GM23338 (cell line): ENCODE measurements around the gene ADRB2. TPM values are rescaled to one million over a fixed set of nuclear protein-coding genes. Genes with fewer than 3 reads are reported as not detected.

Source experiments
- ATAC-seq: fragments of 200-7000 bp; cut with Tn5 transposase; 3 replicates; pipeline ENCODE4 v1.9.1; 2020
- DNase-seq: peaks from one replicate; pipeline ENCODE4 v3.0.0-alpha.2; 2015; ENCODE audit warnings: low spot score
- H2AFZ ChIP-seq: fragments of 200-600 bp; sonication (generic); 2 replicates; pipeline ENCODE4 v1.8.0; 2016; ENCODE audit warnings: antibody characterized with exemption, mild to moderate bottlenecking, moderate library complexity
- H3F3A ChIP-seq: fragments of 200-600 bp; sonication (generic); replicated peaks from 2 replicates; pipeline ENCODE4 v1.8.0; 2017; ENCODE audit warnings: antibody characterized with exemption, mixed run types, low read depth
- H3K27ac ChIP-seq: fragments of 200-600 bp; sonication (generic); 2 replicates; pipeline ENCODE4 v1.6.1; 2016; ENCODE audit warnings: low read depth
- H3K27me3 ChIP-seq: fragments of 200-600 bp; sonication (generic); 2 replicates; pipeline ENCODE4 v1.8.0; 2016; ENCODE audit warnings: mild to moderate bottlenecking, mixed run types, moderate library complexity; ENCODE audit not compliant: insufficient read depth
- H3K36me3 ChIP-seq: fragments of 200-600 bp; sonication (generic); 2 replicates; pipeline ENCODE4 v1.8.0; 2016; ENCODE audit warnings: mild to moderate bottlenecking; ENCODE audit not compliant: insufficient read depth
- H3K4me1 ChIP-seq: fragments of 200-600 bp; sonication (generic); 2 replicates; pipeline ENCODE4 v1.8.0; 2016; ENCODE audit warnings: mild to moderate bottlenecking, moderate library complexity; ENCODE audit not compliant: insufficient read depth
- H3K4me2 ChIP-seq: fragments of 200-600 bp; sonication (generic); 2 replicates; pipeline ENCODE4 v1.7.1; 2017; ENCODE audit warnings: mixed run types
- H3K4me3 ChIP-seq: fragments of 200-600 bp; sonication (generic); 2 replicates; pipeline ENCODE4 v1.6.1; 2016; ENCODE audit warnings: mixed run types
- H3K79me2 ChIP-seq: fragments of 200-600 bp; sonication (generic); replicated peaks from 2 replicates; pipeline ENCODE4 v1.8.0; 2017; ENCODE audit warnings: mild to moderate bottlenecking; ENCODE audit not compliant: insufficient read depth
- H3K9me2 ChIP-seq: fragments of 200-600 bp; sonication (generic); 2 replicates; pipeline ENCODE4 v1.8.0; 2017; ENCODE audit not compliant: insufficient read depth
- H4K20me1 ChIP-seq: fragments of 200-600 bp; sonication (generic); replicated peaks from 2 replicates; pipeline ENCODE4 v1.8.0; 2017; ENCODE audit warnings: mild to moderate bottlenecking; ENCODE audit not compliant: insufficient read depth
- H3K27ac Mint-ChIP-seq: 2 replicates; pipeline ENCODE4 v1.8.0; 2020; ENCODE audit warnings: inconsistent platforms, mild to moderate bottlenecking, moderate library complexity, mixed read lengths
- H3K27me3 Mint-ChIP-seq: 3 replicates; pipeline ENCODE4 v1.8.0; 2022; ENCODE audit warnings: low read depth, mild to moderate bottlenecking, moderate library complexity, mixed read lengths, inconsistent platforms; ENCODE audit not compliant: insufficient read depth, poor library complexity
- H3K36me3 Mint-ChIP-seq: 3 replicates; pipeline ENCODE4 v1.8.0; 2021; ENCODE audit warnings: low read depth, mild to moderate bottlenecking, inconsistent platforms, moderate library complexity, mixed read lengths
- H3K4me1 Mint-ChIP-seq: 3 replicates; pipeline ENCODE4 v1.8.0; 2020; ENCODE audit warnings: mild to moderate bottlenecking, inconsistent platforms, mixed read lengths
- H3K4me3 Mint-ChIP-seq: 3 replicates; pipeline ENCODE4 v1.8.0; 2021; ENCODE audit warnings: moderate library complexity, mild to moderate bottlenecking, inconsistent platforms, mixed read lengths
- H3K9me3 Mint-ChIP-seq: 3 replicates; pipeline ENCODE4 v1.8.0; 2020; ENCODE audit warnings: moderate library complexity, mild to moderate bottlenecking, inconsistent platforms, mixed read lengths
- CREB1 ChIP-seq: fragments of 250-450 bp; sonication (Bioruptor Pico); IDR thresholded peaks from 2 replicates; pipeline ENCODE4 v1.5.0; 2020; ENCODE audit warnings: low read depth, mild to moderate bottlenecking, moderate library complexity
- CTCF ChIP-seq, 2 experiments: fragments of 200-600 bp in 1 of 2; sonication (generic) in 1 of 2; conservative IDR thresholded peaks; 2 replicates each; pipeline versions ENCODE4 v1.5.1 to v1.6.1; 2016 to 2017; ENCODE audit warnings: antibody characterized with exemption in 2 of 2, low read depth in 2 of 2, mild to moderate bottlenecking in 2 of 2, moderate library complexity in 1 of 2
- ETS1 ChIP-seq: IDR thresholded peaks from 2 replicates; pipeline ENCODE4 v1.6.1; 2016; ENCODE audit warnings: antibody characterized with exemption
- EZH2 ChIP-seq: fragments of 200-600 bp; sonication (generic); IDR thresholded peaks from one replicate; pipeline ENCODE4 v1.8.0; 2017; ENCODE audit warnings: antibody characterized with exemption, mild to moderate bottlenecking, low read depth; ENCODE audit not compliant: unreplicated experiment
- NANOG ChIP-seq: IDR thresholded peaks from 2 replicates; pipeline ENCODE4 v1.6.1; 2016; ENCODE audit warnings: antibody characterized with exemption, borderline replicate concordance
- POLR2AphosphoS5 ChIP-seq: IDR thresholded peaks from 2 replicates; pipeline ENCODE4 v1.6.1; 2016; ENCODE audit warnings: antibody characterized with exemption, low read depth
- REST ChIP-seq: IDR thresholded peaks from one replicate; pipeline ENCODE4 v1.6.1; 2018; ENCODE audit warnings: antibody characterized with exemption; ENCODE audit not compliant: unreplicated experiment
- STAT1 ChIP-seq: IDR thresholded peaks from one replicate; pipeline ENCODE4 v1.6.1; 2016; ENCODE audit warnings: antibody characterized with exemption; ENCODE audit not compliant: unreplicated experiment
- ZNF114 ChIP-seq: fragments of 250-450 bp; sonication (Bioruptor Pico); IDR thresholded peaks from 2 replicates; pipeline ENCODE4 v1.5.0; 2020; ENCODE audit warnings: mild to moderate bottlenecking, moderate library complexity
- ZNF331 ChIP-seq: fragments of 250-450 bp; sonication (Bioruptor Pico); IDR thresholded peaks from 2 replicates; pipeline ENCODE4 v1.5.0; 2020; ENCODE audit warnings: low read depth, mild to moderate bottlenecking, moderate library complexity
- ZNF462 ChIP-seq: fragments of 250-450 bp; sonication (Bioruptor Pico); IDR thresholded peaks from 2 replicates; pipeline ENCODE4 v1.5.0; 2020; ENCODE audit warnings: mild to moderate bottlenecking, moderate library complexity
- polyA plus RNA-seq: library from polyadenylated mRNA; unstranded; fragments of >200 nt; fragmentation: Nextera tagmentation; extraction: Ambion mirVana; gene quantifications from 2 replicates; pipeline ENCODE4 v1.2.1, GENCODE V29; 2016
- total RNA-seq: library from RNA; depleted of rRNA; stranded (reverse); fragments of >200 nt; shearing (Covaris generic); gene quantifications from 2 replicates; pipeline ENCODE4 v1.2.3, GENCODE V29; 2014

The ADRB2 gene
- total and polyA plus RNA-seq, 2 experiments from 2014 or later = 0.44 to 1.3 TPM

GRCh38 chr5:148816782-148817181 is 9.6 kb upstream of the ADRB2 start (continued):
- no peak for TF ChIP-seq ZNF114 (CRISPR knock-in tag)
- no peak for TF ChIP-seq ZNF331 (CRISPR knock-in tag)
- TF ChIP-seq REST = no peak
- no peak for TF ChIP-seq STAT1

GRCh38 chr5:148817606-148818005 is 8.8 kb upstream of the ADRB2 start:
- H3K36me3 ChIP-seq = no peaks in the 10 kb centered on the region
- H3K27ac ChIP-seq = no peak overlapping the region
- H3K79me2 ChIP-seq = no peaks in the 10 kb centered on the region
- no peaks in the 10 kb centered on the region for H3F3A ChIP-seq
- no peaks in the 10 kb centered on the region for H3K9me2 ChIP-seq
- Mint-ChIP-seq H3K4me1 (no peaks in the 10 kb centered on the region), H3K36me3 (no peaks in the 10 kb centered on the region), H3K27me3 (no peaks in the 10 kb centered on the region), H3K4me3 (no peak overlapping the region), H3K9me3 (no peaks in the 10 kb centered on the region), H3K27ac (no peak overlapping the region)
- ATAC-seq (no peak), DNase-seq (no peak)
- no peaks in the 10 kb centered on the region for H4K20me1 ChIP-seq
- no peak overlapping the region for H2AFZ ChIP-seq
- H3K4me2 ChIP-seq = no peak overlapping the region
- no peaks in the 10 kb centered on the region for H3K27me3 ChIP-seq
- no peak overlapping the region for H3K4me3 ChIP-seq
- H3K4me1 ChIP-seq = no peaks in the 10 kb centered on the region
- no peak for TF ChIP-seq POLR2AphosphoS5
- no peak for TF ChIP-seq NANOG
- TF ChIP-seq EZH2 = no peak
- no peak for TF ChIP-seq ZNF462 (CRISPR knock-in tag)
- no peak for TF ChIP-seq STAT1
- TF ChIP-seq ETS1 = no peak
- TF ChIP-seq CREB1 (CRISPR knock-in tag) = no peak
- no peak for TF ChIP-seq CTCF (conservative IDR thresholded peaks at IDR 0.05; ENCODE audit: low read depth in 2 of 2)
- TF ChIP-seq ZNF114 (CRISPR knock-in tag) = no peak
